Measurements from ENCODE around the gene VPS13C.

DNA sequence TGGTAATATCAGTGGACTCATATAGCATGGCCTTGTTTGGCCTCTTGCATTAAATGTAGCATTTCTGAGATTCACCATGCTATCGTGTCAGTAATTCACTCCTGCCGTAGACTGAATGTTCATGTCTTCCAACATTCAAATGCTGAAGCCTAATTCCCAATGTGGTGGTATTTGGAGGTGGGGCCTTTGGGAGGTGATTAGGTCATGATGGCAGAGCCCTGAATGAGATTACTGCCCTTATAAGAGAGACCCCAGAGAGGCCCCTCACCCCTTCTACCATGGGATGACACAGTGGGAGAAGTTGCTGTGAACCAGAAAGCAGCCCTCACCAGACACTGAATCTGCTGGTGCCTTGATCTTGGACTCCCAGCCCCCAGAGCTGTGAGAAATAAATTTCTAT, 241.4 kb downstream of the VPS13C start:
- TF ChIP-seq, protein P1, sequence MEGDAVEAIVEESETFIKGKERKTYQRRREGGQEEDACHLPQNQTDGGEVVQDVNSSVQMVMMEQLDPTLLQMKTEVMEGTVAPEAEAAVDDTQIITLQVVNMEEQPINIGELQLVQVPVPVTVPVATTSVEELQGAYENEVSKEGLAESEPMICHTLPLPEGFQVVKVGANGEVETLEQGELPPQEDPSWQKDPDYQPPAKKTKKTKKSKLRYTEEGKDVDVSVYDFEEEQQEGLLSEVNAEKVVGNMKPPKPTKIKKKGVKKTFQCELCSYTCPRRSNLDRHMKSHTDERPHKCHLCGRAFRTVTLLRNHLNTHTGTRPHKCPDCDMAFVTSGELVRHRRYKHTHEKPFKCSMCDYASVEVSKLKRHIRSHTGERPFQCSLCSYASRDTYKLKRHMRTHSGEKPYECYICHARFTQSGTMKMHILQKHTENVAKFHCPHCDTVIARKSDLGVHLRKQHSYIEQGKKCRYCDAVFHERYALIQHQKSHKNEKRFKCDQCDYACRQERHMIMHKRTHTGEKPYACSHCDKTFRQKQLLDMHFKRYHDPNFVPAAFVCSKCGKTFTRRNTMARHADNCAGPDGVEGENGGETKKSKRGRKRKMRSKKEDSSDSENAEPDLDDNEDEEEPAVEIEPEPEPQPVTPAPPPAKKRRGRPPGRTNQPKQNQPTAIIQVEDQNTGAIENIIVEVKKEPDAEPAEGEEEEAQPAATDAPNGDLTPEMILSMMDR (IDR thresholded peaks at IDR 0.05) = no peak
- no peak for TF ChIP-seq POLR2A (IDR thresholded peaks at IDR 0.05)
